GM08714 (cell line): ENCODE data around the gene CDK5RAP3.

ENCODE experiments used
- H3K4me3 ChIP-seq: fragments of 200-500 bp; sonication (Bioruptor generic); 2 replicates; pipeline ENCODE4 v1.5.1; 2014; ENCODE audit warnings: mild to moderate bottlenecking, low read length, inconsistent platforms
- ZNF274 ChIP-seq: IDR thresholded peaks from 2 replicates; pipeline ENCODE4 v1.6.1; 2012; ENCODE audit warnings: mild to moderate bottlenecking, low read depth, low read length

CDK5RAP3 gene

DNA sequence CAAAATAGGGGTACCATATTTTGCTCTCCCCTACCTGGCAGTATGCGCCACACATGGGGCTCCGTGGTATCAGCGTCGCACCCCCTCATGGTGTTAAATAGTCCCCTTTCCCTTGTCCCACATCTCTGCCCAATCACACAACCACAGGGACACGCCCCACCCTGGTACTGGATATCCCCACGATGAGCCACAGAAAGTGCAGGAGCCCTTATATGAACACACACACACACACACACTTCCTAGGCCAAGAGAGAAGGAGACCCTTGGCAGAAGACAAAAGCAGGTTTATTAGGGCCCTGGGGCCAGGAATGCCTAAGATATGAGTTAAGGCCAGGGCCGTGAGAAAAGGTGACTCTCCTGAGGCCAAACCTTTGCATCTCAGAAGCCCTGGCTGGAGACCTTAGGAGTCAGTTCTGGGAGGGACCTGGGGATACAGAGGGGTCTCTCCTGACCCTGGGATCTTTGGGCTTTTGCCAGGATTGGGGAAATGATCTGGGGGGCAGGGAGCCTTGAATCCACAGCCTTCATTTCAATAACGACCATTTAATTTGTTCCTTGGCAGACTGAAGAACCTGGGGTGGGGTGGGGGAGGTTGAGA, 55.1 kb downstream of the CDK5RAP3 start:
- TF ChIP-seq ZNF274 = no peak
- H3K4me3 ChIP-seq = no peak overlapping the region; the same call in 1 of the 2 replicates

- H3K4me3 ChIP-seq = no peak overlapping the region
- TF ChIP-seq ZNF274 = no peak
Observed at GRCh38 chr17:48026502-48027321, 55.8 kb downstream of the CDK5RAP3 start.

DNA sequence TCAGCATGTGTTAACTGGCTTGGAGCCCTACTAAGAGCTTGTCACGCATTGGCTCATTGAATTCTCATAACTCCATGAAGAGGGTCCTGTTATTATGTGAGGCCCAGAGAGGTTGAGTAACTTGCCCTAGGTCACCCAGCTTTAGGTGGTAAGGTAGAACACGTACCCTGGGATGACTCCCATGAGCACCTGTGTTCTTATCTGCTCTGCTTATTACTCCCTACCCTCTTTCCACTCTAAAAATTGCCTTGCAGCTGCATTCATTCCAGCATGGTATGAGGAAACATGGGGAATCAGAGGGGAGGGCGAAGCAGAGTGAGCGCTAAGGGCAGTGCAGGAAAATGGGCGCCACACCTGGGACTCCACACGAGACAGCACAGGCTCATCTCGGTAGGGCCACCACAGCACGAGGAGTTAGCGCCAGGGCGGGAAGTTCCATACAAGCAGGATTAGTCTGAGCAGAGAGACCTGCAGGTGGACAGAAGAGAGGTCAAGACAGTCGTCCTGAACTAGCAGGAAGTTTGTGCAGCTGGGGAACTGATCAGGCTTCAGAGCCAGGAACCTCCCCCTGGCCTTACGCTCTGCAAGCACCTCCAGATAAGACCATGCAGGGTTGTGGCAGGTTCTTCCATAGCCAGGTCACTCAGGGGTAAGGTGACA, 56.5 kb downstream of the CDK5RAP3 start:
- H3K4me3 ChIP-seq = no peak overlapping the region
- TF ChIP-seq ZNF274 = no peak

GRCh38 chr17:48028736-48029135, 57.8 kb downstream of the CDK5RAP3 start:
- H3K4me3 ChIP-seq = no peak overlapping the region
- no peak for TF ChIP-seq ZNF274

DNA sequence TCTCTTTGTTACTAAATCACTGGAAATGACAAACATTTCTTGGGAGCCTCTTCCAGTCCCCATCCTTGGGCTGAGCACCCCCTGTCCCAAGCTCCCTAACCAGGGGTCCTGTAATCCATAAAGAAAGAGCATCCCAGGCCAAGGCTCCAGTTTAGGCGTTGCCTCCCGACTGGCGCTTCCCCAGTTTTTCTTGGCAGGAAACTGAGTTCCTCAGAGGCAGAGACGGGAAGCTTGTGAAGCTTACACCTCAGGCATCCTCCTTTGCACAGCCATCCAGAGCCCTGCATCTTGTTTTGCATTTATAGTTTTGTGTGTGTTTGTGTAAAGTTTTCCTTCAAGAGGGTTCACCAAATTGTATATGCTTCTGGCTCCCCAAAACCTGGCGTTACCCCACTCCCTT, 59.6 kb downstream of the CDK5RAP3 start:
- TF ChIP-seq ZNF274 = no peak
- no peak overlapping the region for H3K4me3 ChIP-seq
